Measurements from ENCODE around the gene ZBTB40. TPM values are rescaled to one million over a fixed set of nuclear protein-coding genes. Genes with fewer than 3 reads are reported as not detected.

Gene ZBTB40
- total RNA-seq, 1 donor from 2014 or later, result 13.0 TPM

- no peak overlapping the region for H3K27ac ChIP-seq
- no peaks in the 10 kb centered on the region for H3K4me1 ChIP-seq
- peaks cover 0 to 4% of the 10 kb centered on the region in 2 donors for H3K9me3 ChIP-seq
- intact Hi-C loops (cut with DNase I), result no loop called here
- TF ChIP-seq CTCF (IDR thresholded peaks at IDR 0.05), result no peak
- H3K36me3 ChIP-seq, result peaks cover 8 to 14% of the 10 kb centered on the region in 2 donors
- DNase-seq (ENCODE audit: low spot score in 2 of 2), result no peak
- H3K4me3 ChIP-seq, result no peak overlapping the region
- no peaks in the 10 kb centered on the region for H3K27me3 ChIP-seq
Measured at GRCh38 chr1:22489278-22489677, 37.6 kb downstream of the ZBTB40 start.

- peaks cover 8 to 14% of the 10 kb centered on the region in 2 donors for H3K36me3 ChIP-seq
- H3K4me3 ChIP-seq, result no peak overlapping the region
- no peak for DNase-seq (ENCODE audit: low spot score in 2 of 2)
- no peaks in the 10 kb centered on the region for H3K27me3 ChIP-seq
- H3K4me1 ChIP-seq, result no peaks in the 10 kb centered on the region
- H3K9me3 ChIP-seq, result peaks cover 0 to under 1% of the 10 kb centered on the region in 2 donors
- intact Hi-C loops (cut with DNase I), result no loop called here
- TF ChIP-seq CTCF (IDR thresholded peaks at IDR 0.05), result no peak
- no peak overlapping the region for H3K27ac ChIP-seq
Measured at GRCh38 chr1:22489823-22490222, 38.2 kb downstream of the ZBTB40 start.

DNA sequence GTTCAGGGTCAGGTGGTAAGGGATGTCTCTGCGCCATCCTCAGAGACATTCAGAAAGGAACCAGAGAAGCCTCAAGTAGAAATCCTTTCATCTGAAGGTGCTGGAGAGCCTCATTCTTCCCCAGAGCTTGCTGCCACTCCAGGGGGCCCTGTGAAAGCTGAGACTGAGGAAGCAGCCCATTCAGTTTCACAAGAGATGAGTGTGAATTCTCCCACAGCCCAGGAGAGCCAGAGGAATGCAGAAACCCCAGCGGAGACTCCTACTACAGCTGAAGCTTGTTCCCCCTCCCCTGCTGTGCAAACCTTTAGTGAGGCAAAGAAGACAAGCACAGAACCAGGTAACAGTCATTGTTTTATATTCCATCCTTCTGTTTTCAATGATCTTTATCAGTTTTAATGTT, 38.7 kb downstream of the ZBTB40 start:
- Histone ChIP-seq H3K4me1 (no peaks in the 10 kb centered on the region), H3K4me3 (no peak overlapping the region), H3K9me3 (no peaks in the 10 kb centered on the region), H3K27ac (no peak overlapping the region), H3K27me3 (no peaks in the 10 kb centered on the region), H3K36me3 (peaks cover 8 to 14% of the 10 kb centered on the region in 2 donors)
- intact Hi-C loops (cut with DNase I), result no loop called here
- no peak for TF ChIP-seq CTCF (IDR thresholded peaks at IDR 0.05)
- DNase-seq (ENCODE audit: low spot score in 2 of 2), result no peak

DNA sequence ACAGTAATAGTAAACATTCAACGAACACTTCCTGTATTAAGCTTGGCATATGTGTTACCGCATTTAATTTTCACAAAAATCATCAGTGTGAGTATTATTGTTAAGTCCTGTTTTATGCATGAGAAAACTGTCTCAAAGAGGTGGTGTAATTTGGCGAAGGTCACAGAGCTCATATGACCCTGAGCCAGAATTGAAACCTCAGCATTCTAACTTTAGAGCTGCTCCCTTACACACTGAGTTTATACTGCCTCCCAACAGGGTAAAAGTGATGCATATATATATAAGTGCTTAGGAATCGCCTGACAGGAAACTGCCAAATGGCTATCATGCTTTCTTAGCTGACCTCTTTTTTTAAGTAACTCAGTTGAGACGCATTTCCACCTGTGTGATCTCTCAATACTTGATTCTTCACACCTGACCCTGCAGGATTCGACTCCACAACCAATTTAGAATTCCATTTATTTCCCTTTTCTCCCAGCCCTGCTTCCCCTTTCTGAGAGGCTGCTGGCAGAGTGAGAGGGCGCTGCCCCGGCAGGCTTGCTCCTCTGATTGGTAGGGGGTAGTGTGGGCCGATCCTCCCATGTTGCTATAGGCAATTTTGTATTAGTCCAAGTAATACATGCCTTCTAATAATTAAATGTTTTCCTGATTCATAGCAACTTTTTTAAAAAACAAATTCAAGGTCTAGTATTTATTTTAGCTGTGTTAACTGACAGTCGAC, 40.5 kb downstream of the ZBTB40 start:
- no peak overlapping the region for H3K4me3 ChIP-seq
- no peaks in the 10 kb centered on the region for H3K4me1 ChIP-seq
- intact Hi-C loops (cut with DNase I), result no loop called here
- TF ChIP-seq CTCF (IDR thresholded peaks at IDR 0.05), result no peak
- no peak for DNase-seq (ENCODE audit: low spot score in 2 of 2)
- no peak overlapping the region for H3K27ac ChIP-seq
- H3K36me3 ChIP-seq, result peaks cover 8 to 16% of the 10 kb centered on the region in 2 donors
- H3K9me3 ChIP-seq, result no peaks in the 10 kb centered on the region
- no peaks in the 10 kb centered on the region for H3K27me3 ChIP-seq

- no peak overlapping the region for H3K27ac ChIP-seq
- DNase-seq (ENCODE audit: low spot score in 2 of 2), result no peak
- peaks cover 8 to 17% of the 10 kb centered on the region in 2 donors for H3K36me3 ChIP-seq
Measured at GRCh38 chr1:22494144-22494543, 42.5 kb downstream of the ZBTB40 start.

More at GRCh38 chr1:22494144-22494543, 42.5 kb downstream of the ZBTB40 start:
- intact Hi-C loops (cut with DNase I), result no loop called here
- TF ChIP-seq CTCF (IDR thresholded peaks at IDR 0.05), result no peak
- peaks cover 0 to 6% of the 10 kb centered on the region in 2 donors for H3K4me1 ChIP-seq
- H3K27me3 ChIP-seq, result no peaks in the 10 kb centered on the region
- H3K4me3 ChIP-seq, result no peak overlapping the region
- no peaks in the 10 kb centered on the region for H3K9me3 ChIP-seq
